ENCODE measurements around the gene ZMYND11. TPM values are rescaled to one million over a fixed set of nuclear protein-coding genes. Genes with fewer than 3 reads are reported as not detected.
A peak's percentile ranks its signal among the peaks of the same experiment; 100 is the strongest.

Gene ZMYND11
- total RNA-seq, 2 donors from 2014 or later: 60.2 to 61.1 TPM

- H3K36me3 ChIP-seq: no peaks in the 10 kb centered on the region
- no peak overlapping the region for H3K27ac ChIP-seq
- H3K4me1 ChIP-seq: peaks cover 0 to 4% of the 10 kb centered on the region in 2 donors
- no peaks in the 10 kb centered on the region for H3K27me3 ChIP-seq
- no peaks in the 10 kb centered on the region for H3K9me3 ChIP-seq
- DNase-seq (ENCODE audit: low spot score): no peak
- no peak for TF ChIP-seq CTCF (IDR thresholded peaks at IDR 0.05)
- H3K4me3 ChIP-seq: no peak overlapping the region
Measured at GRCh38 chr10:124874-125273, 10.4 kb upstream of the ZMYND11 start.

GRCh38 chr10:127612-128432, 7.4 kb upstream of the ZMYND11 start:
- no peaks in the 10 kb centered on the region for H3K9me3 ChIP-seq
- no peak for DNase-seq (ENCODE audit: low spot score)
- TF ChIP-seq CTCF (IDR thresholded peaks at IDR 0.05): no peak
- peaks cover 0 to 6% of the 10 kb centered on the region in 2 donors for H3K4me1 ChIP-seq
- no peak overlapping the region for H3K4me3 ChIP-seq
- no peak overlapping the region for H3K27ac ChIP-seq
- H3K27me3 ChIP-seq: no peaks in the 10 kb centered on the region
- H3K36me3 ChIP-seq: no peaks in the 10 kb centered on the region

GRCh38 chr10:129810-130209, 5.4 kb upstream of the ZMYND11 start:
- Histone ChIP-seq H3K27me3 (no peaks in the 10 kb centered on the region), H3K4me3 (no peak overlapping the region)
- no peak for TF ChIP-seq CTCF (IDR thresholded peaks at IDR 0.05)

GRCh38 chr10:132946-133898, 2.0 kb upstream of the ZMYND11 start:
- H3K27me3 ChIP-seq: no peaks in the 10 kb centered on the region
- no peak overlapping the region for H3K27ac ChIP-seq
- no peak for DNase-seq (ENCODE audit: low spot score)
- H3K4me1 ChIP-seq: peaks cover 0 to 38% of the 10 kb centered on the region in 2 donors
- H3K9me3 ChIP-seq: no peaks in the 10 kb centered on the region
- H3K36me3 ChIP-seq: no peaks in the 10 kb centered on the region
- H3K4me3 ChIP-seq: no peak overlapping the region
- TF ChIP-seq CTCF (IDR thresholded peaks at IDR 0.05): no peak

More at GRCh38 chr10:129810-130209, 5.4 kb upstream of the ZMYND11 start:
- Histone ChIP-seq H3K27ac (no peak overlapping the region), H3K9me3 (no peaks in the 10 kb centered on the region), H3K4me1 (peaks cover 0 to 22% of the 10 kb centered on the region in 2 donors), H3K36me3 (no peaks in the 10 kb centered on the region)
- DNase-seq (ENCODE audit: low spot score): no peak

- DNase-seq (ENCODE audit: low spot score): no peak
- Histone ChIP-seq H3K27ac (peak overlapping the region; percentile 90 to 98), H3K9me3 (no peaks in the 10 kb centered on the region), H3K4me3 (peak overlapping the region; percentile 74 to 88), H3K36me3 (no peaks in the 10 kb centered on the region), H3K27me3 (no peaks in the 10 kb centered on the region), H3K4me1 (peaks cover 0 to 38% of the 10 kb centered on the region in 2 donors)
- TF ChIP-seq CTCF (IDR thresholded peaks at IDR 0.05): no peak
Measured at GRCh38 chr10:134247-135131, 766 bp upstream of the ZMYND11 start.

Data from right atrium auricular region (tissue), 2 donors.